GM18858 (cell line): ENCODE measurements around the gene PNMA8B.

Experiments used
- ATAC-seq: cut with Tn5 transposase; IDR thresholded peaks from one replicate; pipeline ENCODE4 v1.9.1; 2021; ENCODE audit not compliant: unreplicated experiment

Gene PNMA8B

DNA sequence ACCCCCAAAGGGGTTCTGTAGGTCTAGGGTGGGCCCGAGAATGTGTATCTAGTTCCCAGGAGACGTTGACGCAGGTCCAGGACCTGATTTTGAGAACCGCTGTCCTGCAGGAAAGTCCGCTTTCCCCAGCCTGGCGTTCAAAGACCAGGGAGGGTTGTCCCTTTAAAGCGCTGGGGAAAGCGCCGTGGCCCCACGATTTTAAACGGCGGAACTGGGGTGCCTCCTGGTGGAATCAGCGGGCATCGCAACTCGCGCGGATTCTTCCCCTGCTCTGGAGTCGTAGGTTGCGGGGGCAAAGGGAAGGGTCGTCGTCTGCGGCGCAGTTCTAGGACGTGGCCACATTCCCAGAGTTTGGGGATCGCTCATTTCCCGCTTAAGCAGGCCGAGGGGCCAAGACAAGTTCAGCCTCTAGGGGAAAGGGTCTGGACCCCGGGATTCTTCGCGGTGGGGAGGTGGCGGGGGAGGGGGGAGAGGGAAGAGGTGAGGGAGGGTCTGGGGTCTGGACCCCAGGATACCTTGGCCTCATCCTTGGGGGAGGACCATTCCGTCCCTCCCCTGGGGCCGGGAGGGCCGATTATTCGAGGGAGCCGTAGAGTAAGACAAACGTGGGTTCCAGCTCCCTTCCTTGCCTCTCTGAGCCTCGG is 7.7 kb downstream of the PNMA8B start:
- ATAC-seq, result no peak

DNA sequence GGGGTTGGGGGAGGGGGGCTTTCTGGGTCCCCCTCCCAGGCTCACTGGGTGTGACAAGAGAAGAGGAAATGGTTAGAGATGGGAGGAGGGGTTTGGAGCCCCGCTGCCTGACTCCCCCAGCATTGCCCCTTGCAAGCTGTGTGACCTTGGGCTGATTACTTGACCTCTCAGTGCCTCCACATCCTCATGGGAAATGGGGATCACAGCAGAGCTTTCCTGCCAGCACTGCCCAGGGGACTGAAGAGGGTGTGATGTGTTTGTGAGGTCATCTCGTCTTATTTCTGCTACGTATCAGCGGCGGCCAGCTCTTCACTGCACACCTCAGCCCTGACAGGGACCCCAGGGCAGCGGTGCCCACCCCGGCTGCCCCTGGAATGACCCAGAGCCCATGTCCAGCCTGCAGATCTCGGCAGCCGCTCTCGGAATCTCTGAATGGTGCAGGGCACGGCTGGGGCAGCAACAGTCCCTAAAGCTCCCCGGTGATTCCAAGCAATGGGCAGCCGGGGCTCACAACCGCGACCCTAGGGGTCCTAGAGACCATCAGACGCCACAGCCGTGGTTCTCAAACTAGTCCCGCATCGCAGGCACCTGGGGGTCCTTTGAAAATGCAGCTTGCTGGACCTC is 8.4 kb downstream of the PNMA8B start:
- ATAC-seq, result no peak

DNA sequence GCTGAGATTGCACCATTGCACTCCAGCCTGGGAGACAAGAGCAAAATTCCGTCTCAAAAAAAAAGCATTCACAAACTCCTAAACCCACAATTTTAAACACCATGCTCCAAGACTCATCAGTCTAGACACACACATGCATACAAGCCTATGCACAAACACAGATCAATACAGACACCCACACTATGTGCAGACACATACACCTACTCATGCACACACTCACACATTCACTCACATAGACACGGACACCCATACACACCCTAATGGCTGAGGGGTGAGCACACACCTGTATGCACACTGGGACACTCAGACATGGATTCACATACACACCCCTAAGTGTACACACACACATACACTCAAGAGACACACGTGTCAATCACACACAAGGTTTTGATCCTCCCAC is 9.3 kb downstream of the PNMA8B start:
- no peak for ATAC-seq

DNA sequence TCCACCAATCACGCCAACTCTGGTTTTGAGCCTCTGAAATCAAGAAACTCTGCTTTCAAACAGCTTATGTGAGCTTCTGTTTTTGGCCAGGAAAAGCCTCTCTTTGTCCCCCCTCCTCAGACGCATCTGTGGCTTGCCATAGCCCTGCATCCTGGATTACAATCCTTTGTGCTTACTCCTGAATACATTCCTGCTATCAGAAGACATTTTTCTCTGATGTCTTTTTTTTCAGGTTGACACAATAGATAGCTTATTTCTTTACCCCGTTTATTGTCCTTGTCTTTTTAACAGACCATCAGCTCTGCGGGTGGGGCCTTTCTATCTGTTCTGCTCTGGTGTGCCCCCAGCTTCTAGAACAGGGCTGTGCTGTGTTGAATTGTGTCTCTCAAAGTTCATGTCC is 11.0 kb downstream of the PNMA8B start:
- no peak for ATAC-seq

DNA sequence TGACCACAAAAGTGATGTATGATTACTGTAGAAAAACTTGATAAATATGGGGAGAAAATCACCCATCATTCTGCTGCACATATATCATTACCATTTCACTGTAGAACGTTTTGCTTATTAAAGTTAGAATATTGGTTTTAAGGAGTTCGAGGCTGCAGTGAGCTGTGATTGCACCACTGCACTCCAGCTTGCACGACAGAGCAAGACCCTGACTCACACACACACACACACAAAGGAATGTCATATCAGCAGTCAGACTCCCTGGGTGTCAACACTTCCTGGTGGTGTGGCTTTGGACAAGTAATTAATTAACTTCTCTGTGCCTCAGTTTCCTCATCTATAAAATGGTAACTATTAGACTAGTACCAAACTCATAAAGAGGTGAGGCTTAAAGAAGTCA is 13.0 kb downstream of the PNMA8B start:
- no peak for ATAC-seq

DNA sequence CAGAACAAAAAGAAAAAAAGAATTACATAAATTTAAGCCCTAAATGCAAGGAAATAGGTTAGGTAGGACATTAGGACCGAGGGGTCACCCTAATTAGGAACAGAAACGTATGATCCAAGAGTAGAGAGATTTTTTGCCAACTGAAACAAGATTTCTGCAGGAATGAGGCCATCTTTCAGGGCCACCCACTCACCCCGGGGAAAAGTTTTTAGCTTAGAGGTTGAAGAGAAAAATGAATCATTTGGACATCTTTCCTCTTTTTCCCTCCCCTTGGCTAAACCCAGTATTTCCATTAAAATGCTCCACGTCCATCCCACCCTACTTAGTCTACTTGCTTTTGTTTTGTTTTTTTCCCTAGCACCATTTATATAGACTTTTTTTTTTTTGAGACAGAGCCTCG is 13.7 kb downstream of the PNMA8B start:
- ATAC-seq, result no peak

DNA sequence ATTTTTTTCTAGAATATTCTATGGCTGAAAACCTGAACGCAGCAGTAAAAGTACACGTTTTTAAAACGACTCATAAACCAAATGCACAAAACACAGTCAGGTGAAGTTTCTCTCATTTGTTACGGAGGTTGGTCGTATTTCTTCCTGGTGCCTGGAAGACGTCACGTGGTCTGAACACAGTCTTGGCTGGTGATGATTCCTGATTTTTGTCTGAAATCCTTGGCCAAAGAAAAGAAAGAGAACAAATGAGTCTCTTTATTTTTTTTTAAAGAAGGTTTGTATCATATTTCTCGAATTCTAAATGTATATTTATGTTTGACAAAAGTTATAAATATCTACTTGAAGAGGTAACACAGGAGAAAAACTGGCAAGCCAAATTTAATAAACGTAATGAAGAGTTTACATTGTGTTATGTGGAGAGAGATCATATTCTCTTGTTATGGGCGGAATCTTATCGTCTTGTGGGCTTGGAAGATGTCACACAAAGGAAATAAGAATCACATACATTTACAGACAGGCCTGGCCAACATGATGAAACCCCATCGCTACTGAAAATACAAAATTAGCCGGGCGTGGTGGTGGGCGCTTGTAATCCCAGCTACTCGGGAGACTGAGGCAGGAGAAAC is 14.3 kb downstream of the PNMA8B start:
- no peak for ATAC-seq

DNA sequence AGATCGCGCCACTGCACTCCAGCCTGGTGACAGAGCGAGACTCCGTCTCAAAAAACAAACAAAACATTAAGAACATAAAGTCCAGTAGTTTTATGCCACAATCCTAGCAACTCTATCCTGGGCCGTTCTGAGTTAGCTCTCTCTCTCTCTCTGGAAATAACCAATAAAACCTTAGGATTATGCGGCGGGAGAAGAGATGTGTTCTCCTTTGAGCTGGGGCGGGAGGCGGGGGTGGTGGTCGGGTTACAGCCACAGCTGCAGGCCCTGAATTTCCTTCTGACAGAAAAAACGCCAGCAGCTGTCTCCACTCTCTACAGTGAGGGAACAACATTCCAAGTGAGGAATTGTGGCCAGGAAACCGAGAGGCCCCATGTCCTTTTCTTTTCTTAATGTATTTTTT is 15.3 kb downstream of the PNMA8B start:
- ATAC-seq, result no peak

DNA sequence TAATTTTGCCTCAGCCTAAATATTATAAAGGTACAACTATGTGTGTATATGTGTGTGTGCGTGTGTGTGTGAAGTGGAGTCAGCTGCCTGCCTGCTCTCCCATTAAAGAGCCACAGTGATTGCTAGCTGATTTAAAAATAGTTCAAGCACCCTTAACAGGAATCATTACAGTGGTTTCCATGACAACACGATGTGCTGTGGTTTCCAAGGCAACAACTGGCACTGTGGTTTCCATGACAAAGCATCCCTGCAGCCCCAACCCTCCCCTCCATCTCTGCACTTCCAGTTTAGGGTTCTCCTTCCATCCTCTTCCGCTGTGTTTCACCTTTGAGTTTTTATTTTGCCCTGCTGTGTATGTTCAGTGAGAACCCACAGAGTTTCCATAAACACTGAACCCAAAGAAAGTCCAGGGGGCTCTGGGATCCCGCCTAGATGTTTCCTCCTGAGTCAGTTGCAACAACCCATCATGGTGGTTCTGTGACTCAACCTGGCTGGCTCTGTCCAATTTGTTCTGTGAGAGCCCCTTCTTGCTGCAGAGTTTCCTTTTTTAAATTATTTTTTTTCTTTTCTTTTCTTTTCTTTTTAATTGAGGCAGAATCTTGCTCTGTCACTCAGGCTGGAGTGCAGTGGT is 17.2 kb downstream of the PNMA8B start:
- ATAC-seq, result no peak

DNA sequence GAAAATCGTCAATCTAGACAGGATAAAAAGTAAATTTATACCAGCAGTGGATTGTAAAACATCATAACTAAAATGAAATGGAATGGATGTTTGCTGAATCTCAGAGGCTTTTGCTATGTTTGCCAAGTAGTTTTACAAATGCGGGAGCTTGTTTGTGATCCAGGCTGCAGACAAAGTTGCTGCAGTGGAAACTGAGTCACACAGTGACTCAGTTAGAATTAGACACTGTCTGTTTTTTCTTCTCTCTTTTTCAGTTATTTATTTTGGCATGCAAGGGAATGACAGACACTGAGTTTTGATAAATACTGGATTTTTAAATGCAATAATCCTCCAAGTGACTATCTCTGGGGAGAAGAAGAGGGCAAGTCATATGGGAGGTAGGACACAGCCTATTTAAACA is 19.7 kb downstream of the PNMA8B start:
- ATAC-seq, result no peak

DNA sequence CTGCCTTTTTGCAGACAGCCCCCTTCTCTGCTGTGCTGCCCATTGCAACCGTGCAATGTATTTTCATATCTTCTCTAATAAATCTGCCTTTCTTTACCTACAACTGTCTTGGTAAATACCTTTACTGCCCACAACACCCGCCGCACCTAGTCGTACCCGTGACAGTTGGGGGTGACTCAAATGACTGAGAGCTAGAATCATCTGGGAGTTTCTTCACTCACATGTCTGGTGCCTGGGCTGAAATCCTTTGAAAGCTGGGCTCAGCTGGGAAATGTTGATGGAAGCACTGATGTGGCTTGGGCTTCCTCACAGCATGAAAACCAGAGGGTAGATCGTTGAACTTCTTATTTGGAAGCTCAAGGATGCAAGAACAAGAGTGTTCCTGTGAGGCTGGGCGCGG is 21.5 kb downstream of the PNMA8B start:
- ATAC-seq, result no peak

DNA sequence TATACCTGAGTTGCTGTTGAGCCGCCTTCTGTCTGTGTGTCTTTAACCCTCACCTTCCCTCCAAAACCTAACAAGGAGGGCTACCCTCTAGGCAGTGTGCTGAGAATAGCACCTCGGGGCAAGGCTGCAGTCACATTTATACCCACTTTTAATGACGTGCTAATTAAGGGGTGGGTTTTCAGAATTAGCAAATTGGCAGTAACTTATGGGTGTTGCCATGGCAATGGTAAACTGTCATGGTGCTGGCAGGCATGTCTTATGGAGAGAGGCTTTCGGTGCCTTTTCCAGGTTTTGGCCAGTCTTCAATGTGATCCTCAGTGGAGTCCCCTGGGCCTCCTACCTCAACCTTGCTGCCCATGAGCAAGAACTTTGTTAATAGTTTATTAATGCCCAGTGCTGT is 23.1 kb downstream of the PNMA8B start:
- no peak for ATAC-seq

DNA sequence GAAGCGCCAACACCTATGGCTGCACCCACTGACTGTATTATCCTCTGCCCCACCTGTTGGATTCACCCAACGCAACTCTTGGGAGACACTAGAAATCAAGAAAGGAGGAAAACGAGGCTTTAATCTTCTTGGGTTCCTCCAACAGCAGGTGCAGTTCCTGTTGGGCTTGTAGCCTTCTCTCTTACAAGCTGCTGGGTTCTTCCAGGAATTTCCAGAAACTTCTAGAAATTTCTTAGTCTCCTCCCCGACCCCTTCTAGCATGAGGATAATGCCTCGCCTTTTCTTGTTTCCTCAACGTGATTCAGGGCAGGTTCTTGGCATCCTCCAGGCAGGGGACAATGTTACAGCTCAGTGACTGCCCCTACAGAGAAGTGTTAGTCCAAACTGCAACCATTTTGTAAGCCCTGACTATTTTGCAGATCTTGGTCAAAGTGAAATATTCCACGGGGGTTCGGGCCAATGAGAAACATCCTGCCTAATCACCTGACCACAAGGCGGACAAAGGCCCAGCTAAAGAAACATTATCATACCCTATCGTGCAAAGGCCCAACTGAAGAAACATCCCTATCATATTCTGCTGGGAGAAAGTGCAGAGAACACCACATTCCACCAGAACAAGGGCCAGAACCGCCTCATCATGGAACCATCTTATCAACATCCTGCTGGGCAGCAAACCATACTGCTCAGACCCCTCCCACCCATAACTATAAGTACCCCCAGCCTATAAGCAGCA is 23.7 kb downstream of the PNMA8B start:
- ATAC-seq, result no peak

DNA sequence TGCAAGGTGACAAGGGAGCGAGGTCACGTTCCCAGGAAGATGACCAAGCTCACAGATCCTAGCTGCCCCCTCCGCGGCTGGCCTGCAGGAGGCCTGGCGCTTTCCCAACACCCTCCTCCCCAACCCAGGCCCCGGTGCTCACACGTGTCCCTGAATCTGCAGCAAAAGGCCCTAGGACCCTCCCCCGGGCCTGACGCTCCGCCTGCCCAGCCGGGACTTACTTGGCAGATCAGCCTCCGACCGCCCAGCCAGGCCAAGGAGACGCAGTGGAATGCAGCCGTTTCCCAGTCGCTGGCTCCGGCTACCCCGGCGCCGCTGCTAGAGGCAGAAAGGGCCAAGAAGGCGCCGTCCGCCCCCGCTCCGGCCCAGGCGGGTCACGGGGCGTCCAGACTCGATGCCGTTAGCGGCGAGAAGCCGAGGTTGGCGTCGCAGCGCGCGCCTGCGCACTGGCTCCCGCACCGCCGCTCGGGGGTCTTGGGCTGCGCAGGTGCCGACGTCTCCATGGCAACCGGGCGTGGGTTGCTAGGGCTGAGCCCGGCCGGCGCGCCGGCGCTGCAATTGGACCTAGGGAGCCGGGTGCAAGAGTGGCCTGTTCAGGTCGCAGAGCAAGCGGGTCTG is 24.4 kb downstream of the PNMA8B start, which contains the start of gene PNMA8A:
Gene PNMA8A, minus strand, starts transcription at position 448 of the 618 bp plus-strand sequence. CDS start 528 bp downstream, outside the sequence.
- ATAC-seq, result no peak

DNA sequence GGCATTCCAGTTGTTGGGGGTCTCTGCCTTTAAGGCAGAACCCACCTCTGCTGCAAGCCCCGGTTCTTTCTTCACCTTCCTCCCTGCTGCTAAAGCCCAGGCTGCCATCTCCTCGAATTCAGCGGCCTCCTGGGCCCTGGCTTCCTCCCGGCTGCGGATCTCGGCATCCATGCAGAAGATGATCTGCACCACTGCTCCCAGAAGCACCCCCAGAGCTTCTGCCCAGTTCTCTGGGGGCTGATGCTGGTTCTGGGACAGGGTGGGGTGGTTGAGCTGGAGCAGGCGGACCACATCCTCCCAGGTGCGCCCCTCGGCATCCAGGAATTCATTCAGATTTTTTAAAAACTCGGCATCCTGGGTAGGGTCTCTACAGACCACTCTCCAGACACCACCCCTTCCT is 25.3 kb downstream of the PNMA8B start:
- ATAC-seq, result no peak

DNA sequence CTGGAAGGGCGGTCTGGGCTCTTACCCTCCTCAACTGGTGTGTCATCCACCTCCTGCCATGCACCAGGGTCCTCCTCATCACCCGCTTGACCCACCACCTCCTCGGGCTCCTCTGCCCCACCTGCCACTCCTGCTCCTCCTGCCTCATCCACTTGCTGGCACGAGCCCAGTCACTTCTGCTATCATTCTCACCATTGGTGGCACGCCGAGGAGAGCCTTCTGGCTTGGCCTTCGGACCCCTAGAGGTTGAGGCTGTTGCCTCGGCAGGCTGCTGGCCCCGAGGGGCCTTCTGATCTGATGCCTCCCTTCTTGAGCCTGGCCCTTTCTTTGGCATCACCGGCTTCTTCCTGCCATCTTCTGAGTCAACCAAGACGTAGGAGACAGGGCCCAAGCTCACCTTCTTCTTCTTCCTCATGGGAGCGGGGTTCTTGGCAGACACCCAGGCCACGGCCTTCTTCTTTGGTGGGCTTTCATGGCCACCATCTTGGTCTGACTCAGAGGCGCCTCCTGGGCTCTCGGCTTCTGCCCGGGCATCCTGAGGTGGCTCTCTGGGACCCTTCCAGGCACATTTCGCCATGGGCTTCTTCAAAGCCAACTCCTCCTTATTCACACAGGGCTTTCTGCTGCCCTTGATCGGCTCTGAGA is 26.0 kb downstream of the PNMA8B start:
- no peak for ATAC-seq

DNA sequence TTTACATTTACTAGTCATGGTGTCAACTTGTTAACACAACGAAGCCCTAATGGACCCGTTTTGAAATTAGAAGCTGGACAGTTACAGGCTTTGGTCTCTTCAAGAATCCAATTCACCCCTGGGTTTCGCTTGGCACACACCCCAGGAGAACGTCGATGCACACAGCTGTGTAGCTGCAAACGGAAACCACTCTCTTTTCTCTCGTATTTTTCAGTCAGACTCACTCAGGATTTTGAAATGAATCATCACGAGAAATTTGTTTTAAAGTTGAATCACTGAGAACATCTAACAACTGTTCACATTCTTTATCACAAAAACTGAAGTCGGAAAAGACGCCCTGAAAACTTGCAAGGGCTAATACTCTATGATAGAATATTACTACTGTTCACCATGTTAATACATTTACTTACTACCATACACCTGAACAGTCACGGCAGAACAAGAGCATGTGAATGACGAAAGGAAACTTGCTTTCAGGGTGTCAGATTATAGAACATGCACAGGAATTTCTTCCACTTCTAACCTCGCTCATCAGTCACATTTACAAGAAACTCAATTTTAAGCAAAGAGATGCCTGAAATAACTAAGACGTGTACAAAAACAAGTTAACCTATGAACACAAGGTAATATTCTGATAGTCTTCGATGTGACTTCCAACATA is 29.0 kb downstream of the PNMA8B start:
- no peak for ATAC-seq

DNA sequence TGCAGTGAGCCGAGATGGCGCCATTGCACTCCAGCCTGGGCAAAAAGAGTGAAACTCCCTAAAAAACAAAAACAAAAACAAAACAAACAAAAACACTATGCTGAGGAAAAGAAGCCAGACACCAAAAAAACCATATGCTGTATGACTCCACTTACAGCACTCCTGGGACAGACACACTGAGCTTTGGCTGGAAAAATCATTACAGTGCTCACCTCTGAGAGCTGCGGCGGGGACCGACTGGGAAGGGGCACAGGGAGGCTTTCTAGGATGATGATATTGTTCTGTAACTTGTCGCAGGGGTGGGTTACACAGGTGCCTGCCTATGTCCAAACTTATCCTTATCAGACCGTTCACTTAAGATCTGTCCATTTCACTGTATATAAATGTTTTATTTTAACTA is 32.2 kb downstream of the PNMA8B start:
- ATAC-seq, result no peak

DNA sequence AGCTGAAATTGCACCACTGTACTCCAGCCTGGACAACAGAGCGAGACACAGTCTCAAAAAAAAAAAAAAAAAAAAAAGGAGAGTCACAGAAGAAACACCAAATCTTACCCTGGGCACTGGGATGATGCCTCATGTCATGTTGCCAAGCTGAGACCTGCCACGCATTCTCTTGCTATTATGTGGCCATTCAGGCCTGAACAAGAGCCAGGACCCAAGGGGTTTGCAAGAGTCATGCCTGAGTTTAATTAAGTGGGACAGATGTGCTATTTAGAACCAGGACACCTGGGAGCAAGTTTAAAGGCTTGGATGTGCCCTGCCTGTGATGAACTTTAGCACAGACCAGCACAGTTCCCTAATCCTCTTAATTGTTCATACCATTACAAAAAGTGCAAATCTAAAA is 34.1 kb downstream of the PNMA8B start:
- no peak for ATAC-seq

DNA sequence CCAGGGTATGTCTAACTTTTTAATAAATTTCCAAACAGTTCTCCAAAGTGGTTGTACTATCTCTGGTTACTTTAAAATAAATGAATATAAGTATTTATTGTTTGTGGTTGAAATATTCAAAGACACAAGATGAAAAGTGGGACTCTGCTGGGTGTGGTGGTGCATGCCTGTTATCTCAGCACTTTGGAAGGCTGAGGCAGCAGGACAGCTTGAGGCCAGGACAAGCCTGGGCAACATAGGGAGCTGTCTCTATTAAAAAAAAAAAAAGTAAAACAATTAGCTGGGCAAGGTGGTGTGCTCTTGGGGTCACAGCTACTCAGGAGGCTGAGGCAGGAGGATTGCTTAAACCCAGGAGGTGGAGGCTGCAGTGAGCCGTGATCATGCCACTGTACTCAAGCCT is 34.7 kb downstream of the PNMA8B start:
- no peak for ATAC-seq
